Measurements from ENCODE around the gene MRPL21.

DNA sequence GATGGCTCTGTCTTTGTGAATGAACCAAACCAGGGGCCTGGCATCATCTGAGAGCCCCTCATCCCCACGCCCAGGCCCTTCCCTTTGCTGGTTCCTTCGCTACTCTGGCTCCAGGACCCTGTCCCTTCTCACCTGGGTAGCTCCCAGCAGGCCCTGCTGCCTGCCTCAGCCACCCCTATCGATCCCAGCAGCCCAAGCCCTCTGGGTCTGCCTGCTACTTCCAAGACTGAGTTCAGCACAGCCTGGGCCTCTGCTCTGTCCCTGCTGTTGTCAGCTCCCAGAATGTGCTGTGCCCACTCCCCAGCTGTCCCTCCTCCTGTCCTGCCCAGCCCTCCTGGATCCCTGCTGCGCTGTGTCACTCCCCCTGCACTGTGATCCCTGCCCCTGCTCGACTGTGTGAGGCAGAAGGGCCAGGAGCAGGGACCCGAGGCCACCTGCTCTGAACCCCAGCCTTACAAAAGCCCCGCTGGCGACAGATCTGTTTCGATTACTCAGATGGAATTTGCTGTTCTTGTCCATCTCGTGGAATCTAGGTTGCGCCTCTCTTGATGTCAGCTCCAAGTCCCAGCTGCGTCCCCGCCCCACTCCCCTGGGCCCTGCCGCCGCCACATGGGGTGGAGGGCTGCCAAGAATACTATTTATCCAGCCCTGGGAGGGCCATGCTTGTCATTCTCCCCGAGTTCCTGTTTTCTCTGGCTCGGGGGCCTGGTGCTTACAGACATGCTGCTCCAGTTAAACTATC is 13.0 kb downstream of the MRPL21 start:
- TF ChIP-seq CTCF (conservative IDR thresholded peaks at IDR 0.05; ENCODE audit: low read length) (no peak), EZH2phosphoT487 (IDR thresholded peaks at IDR 0.05; ENCODE audit: borderline replicate concordance, low read depth, low read length) (no peak)
